Measurements from ENCODE around the gene ADAM22.

GRCh38 chr7:88101769-88102168, 167.7 kb downstream of the ADAM22 start:
- TF ChIP-seq, protein P1, sequence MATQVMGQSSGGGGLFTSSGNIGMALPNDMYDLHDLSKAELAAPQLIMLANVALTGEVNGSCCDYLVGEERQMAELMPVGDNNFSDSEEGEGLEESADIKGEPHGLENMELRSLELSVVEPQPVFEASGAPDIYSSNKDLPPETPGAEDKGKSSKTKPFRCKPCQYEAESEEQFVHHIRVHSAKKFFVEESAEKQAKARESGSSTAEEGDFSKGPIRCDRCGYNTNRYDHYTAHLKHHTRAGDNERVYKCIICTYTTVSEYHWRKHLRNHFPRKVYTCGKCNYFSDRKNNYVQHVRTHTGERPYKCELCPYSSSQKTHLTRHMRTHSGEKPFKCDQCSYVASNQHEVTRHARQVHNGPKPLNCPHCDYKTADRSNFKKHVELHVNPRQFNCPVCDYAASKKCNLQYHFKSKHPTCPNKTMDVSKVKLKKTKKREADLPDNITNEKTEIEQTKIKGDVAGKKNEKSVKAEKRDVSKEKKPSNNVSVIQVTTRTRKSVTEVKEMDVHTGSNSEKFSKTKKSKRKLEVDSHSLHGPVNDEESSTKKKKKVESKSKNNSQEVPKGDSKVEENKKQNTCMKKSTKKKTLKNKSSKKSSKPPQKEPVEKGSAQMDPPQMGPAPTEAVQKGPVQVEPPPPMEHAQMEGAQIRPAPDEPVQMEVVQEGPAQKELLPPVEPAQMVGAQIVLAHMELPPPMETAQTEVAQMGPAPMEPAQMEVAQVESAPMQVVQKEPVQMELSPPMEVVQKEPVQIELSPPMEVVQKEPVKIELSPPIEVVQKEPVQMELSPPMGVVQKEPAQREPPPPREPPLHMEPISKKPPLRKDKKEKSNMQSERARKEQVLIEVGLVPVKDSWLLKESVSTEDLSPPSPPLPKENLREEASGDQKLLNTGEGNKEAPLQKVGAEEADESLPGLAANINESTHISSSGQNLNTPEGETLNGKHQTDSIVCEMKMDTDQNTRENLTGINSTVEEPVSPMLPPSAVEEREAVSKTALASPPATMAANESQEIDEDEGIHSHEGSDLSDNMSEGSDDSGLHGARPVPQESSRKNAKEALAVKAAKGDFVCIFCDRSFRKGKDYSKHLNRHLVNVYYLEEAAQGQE (IDR thresholded peaks at IDR 0.05): no peak
- no peak for TF ChIP-seq CTCF (IDR thresholded peaks at IDR 0.05)
- no peak for TF ChIP-seq POLR2A (IDR thresholded peaks at IDR 0.05; ENCODE audit: low read length)
- no peak for TF ChIP-seq HOXA7 (CRISPR knock-in tag; IDR thresholded peaks at IDR 0.05)
- TF ChIP-seq EHF (CRISPR knock-in tag; IDR thresholded peaks at IDR 0.05): no peak
- no peak for TF ChIP-seq FOXS1 (CRISPR knock-in tag; IDR thresholded peaks at IDR 0.05)
- no peak for TF ChIP-seq ZFP36 (IDR thresholded peaks at IDR 0.05; ENCODE audit: borderline replicate concordance, partially characterized antibody)
- TF ChIP-seq KDM1A (IDR thresholded peaks at IDR 0.05; ENCODE audit: low read depth): no peak

Data from A549 (cell line).